UCSD-AML1 (cell line): ENCODE results near the gene ASAP2.

Source experiments
- DNase-seq: peaks from one replicate; lab custom pipeline; 2025; ENCODE audit not compliant: unreplicated experiment; lab: John Stamatoyannopoulos, UW

The ASAP2 gene

DNA sequence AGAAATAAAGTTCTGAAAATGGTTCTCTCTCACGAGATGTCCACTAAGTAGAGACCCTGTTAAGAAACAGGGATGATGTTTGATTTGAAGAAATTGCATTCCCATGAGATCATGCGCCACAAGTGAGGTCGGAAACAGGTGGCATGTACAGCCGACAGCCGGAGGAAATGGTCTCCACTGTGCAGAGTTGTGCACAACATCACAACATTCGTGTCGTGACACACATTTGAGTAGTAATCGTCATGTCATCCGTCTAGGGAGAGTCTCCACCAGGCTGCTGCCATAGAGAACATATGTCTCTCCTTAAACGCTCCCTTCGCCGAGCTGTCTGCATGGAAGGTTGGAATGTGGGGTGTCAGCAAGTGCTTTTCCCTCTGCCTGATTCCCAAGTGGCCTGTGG, 84.7 kb downstream of the ASAP2 start:
- DNase-seq: no peak

GRCh38 chr2:9291866-9292265, 85.3 kb downstream of the ASAP2 start:
- DNase-seq: no peak

DNA sequence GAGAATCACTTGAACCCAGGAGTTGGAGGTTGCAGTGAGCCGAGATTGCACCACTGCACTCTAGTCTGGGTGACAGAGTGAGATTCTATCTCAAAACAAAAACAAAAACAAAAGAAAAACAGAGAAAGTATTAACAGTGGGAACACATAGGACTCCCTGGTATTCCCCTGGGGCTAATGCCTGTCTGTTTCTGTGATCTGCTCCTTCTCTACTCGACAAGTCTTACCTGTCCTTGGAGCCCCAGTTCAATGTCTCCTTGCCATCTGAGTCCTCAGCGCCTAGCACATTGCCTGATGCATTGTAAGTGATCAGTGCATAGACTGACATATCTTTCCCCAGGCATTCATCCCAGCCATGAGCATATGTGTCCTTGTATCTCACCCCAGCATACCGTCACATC, 85.8 kb downstream of the ASAP2 start:
- no peak for DNase-seq

DNA sequence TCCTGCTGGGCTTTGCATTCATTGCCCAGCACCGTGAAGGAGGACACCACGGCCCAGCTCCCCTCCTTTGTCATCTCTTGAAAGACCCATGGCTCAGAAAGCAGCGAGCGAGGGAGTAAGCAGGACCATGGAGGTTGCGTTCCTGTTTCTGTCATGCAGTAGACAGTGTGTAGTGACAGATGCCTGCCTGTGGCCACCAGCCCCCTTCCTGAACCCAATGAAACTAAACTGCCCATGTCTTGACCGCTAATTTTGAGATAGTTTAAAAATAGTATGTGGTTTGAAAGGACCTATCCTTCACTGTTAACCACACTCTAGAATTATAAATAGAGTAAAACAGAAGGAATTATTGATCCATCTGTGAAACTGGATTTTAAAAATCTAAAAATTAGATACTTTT, 88.2 kb downstream of the ASAP2 start:
- DNase-seq: peak; percentile 62

DNA sequence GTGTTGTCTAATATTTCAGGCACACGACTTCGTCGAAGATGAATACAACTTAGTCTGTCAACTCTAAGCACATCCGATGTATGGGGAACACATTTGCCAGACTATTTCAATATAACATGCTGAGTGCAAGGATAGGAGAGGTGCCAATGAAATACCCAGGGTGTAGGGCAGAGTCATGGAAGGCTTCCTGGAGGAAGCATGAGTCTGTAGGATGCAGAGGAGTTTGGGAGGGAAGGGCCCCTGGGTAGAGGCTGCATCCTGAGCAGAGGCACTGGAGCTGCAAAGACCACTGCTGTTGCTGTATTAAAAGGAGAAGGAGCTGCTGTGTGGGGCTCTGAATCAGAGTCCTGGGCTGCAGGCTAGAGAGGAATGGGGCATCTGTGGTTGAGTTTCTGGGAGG, 89.9 kb downstream of the ASAP2 start:
- no peak for DNase-seq

DNA sequence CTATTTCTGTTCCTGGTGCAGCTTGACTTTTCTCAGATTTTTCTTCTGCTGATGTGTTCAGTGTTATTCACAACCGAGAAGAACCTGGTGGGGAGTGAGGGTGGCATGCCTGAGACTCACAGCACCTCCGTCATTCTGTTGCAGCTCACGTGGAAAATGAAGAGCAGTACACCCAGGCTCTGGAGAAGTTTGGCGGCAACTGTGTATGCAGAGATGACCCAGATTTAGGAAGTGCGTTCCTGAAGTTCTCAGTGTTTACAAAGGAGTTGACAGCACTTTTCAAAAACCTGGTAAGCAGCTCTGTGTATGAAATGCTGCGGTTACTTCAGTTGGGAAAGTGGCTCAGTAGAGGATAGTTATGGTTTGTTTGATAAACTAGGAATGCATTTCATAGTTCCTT, 90.5 kb downstream of the ASAP2 start:
- no peak for DNase-seq

DNA sequence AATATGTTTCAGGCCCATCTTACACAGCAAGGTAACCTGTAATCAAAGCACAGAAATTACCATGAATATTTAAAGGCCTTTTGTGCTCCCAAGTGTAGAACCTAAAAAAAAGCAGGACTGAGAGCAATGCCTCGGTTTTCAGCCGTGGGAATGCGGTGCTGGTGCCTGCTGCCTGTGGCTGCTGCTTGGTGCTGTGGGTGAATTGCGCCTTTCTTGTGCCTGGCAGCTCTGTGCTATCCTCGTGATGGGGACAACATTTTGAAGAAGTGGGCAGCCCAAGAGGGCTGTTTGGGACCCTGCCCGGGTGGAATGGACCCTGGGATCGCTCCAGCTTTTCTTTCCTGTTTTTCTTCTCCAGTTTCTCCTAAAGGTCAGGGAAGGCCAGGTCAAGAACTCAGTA, 91.2 kb downstream of the ASAP2 start:
- DNase-seq: no peak

GRCh38 chr2:9298583-9298982, 92.0 kb downstream of the ASAP2 start:
- DNase-seq: no peak

DNA sequence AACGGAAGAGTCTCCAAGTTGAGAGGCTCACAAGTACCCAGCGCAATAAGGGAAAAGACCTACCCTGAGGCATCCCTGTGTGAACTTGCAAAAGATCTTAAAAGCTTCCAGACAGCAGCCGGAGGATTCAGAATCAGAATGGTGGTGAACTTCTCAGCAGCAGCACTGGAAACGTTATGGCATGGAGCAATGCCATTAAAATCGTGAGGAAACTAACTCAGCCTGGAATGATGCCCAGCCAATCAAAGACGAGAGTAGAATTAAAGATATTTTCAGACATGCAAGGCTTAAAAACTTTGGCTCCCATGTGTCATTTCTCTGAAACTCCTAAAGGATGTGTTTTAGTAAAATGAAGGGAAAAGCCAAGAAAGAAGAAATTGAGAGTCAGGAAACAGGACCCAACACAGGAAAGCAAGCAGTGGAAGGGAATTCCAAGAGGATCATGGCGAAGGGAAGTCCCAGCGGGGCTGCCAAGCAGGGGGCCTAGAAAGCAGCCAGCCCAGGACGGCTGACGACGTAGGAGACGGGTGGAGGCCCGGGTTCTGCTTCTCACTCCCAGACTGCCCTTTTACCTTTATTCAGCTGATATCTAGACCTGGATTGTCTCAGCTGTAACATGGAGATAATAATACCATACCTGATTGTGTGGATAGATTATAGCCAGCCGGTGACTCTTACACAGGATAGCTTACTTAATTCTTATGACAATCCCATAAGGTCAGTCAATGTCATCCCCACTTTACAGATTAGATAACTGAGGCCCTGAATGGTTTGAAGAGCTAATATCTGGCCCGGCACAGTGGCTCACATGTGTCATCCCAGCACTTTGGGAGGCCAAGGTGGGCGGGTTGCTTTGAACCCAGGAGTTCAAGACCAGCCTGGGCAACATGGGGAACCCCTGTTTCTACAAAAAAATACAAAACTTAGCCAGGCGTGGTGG, 92.8 kb downstream of the ASAP2 start:
- no peak for DNase-seq

- no peak for DNase-seq
Measured at GRCh38 chr2:9300214-9300613, 93.6 kb downstream of the ASAP2 start.

DNA sequence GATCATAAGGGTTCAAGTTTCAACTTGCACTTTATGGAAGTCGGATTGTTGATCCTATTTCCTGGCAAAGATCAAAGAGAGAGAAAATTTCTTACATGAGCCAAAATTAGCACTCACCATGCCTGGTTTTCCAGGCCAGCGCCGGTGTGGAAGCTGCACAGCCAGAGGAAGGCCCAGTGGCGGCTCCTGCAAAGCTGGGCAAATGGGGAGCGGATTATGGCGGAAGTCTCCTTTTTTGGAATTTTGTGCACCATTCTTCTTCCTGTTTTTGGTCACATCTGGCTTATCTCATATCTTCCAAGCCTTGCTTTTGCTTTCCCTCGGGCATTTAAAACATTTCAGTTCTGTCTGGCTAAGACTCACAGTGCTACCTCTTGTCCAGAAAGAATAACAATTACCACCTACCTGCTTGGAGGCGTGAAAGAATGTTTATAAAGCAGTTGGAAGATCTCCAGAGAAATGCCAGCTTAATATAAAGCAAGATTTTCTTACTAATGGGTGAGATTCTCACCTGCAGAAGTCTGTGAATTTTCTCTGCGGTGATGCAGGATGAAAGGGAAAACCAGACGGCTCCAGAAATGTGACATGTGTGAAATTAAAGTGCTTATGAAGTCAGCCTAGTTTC, 94.3 kb downstream of the ASAP2 start:
- no peak for DNase-seq

DNA sequence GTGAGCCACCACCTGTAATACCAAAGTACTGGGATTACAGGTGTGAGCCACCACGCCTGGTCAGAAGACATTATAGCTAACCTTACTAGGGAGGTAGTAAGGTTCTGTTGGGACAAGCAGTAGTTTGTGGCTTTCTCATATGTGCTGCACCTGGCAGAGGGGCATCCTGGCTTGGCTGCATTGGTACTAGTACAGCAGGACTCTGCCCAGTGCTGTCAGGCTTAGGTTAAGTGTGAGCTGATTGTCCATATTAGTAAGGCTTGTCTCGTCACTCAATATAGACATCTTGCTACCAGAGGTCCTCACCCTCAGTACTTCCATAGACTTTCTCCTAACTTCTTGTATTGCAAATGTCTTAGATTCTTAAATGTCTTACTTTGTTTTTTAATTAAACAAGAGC, 96.1 kb downstream of the ASAP2 start:
- no peak for DNase-seq

- no peak for DNase-seq
Measured at GRCh38 chr2:9303528-9304225, 97.1 kb downstream of the ASAP2 start.

- DNase-seq: no peak
Measured at GRCh38 chr2:9306911-9307310, 100.3 kb downstream of the ASAP2 start.

- DNase-seq: no peak
Measured at GRCh38 chr2:9307535-9307934, 100.9 kb downstream of the ASAP2 start.

- no peak for DNase-seq
Measured at GRCh38 chr2:9308186-9308955, 101.8 kb downstream of the ASAP2 start.

- DNase-seq: no peak
Measured at GRCh38 chr2:9309147-9309546, 102.5 kb downstream of the ASAP2 start.

DNA sequence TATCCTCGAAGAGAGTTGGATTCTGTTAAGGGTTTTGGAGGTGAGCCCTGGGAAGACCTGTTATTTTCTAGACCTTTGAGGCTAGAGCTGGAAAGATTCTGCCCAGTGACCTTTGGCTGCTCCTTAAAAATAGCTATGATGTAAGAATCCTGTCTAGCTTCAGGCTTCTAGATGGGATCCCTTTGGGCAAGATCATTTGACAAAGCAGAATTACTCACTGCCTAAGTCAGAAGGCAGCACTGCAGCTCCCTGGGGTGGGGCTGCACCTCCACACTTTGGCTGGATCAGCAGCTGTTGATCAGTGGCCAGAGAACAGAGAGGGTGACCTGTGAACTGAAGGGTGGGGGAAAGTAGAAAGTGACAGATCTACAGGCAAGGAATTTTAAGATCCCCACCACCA, 103.8 kb downstream of the ASAP2 start:
- no peak for DNase-seq

DNA sequence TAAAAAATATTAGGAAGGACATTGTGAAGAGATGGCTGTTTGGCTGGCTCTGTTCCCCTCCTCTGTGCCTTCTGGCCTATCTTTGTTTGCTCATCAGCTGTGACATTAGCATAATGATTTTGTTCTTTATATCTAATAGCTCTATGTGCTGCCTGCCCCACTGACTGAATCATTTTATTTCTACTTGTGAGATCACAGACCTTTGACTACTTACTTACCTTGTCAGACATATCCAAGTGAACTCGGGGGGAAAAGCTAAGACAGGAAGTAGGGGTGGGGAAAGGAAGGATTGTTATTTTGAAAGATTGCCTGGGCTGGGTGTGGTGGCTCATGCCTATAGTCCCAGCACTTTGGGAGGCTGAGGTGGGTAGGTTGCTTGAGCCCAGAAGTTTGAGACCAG, 104.2 kb downstream of the ASAP2 start:
- DNase-seq: no peak

GRCh38 chr2:9311488-9311887, 104.9 kb downstream of the ASAP2 start:
- DNase-seq: no peak

- DNase-seq: no peak
Measured at GRCh38 chr2:9312591-9312990, 106.0 kb downstream of the ASAP2 start.
